ENCODE measurements around the gene PODXL2. TPM values are rescaled to one million over a fixed set of nuclear protein-coding genes. Genes with fewer than 3 reads are reported as not detected.
"Not testable (repeated sequence)": the region's sequence is repeated elsewhere in the genome, so short reads cannot be mapped to it uniquely, and the experiment has no call there.

The PODXL2 gene
- total RNA-seq, 2 donors from 2014 or later, result 4.8 to 5.5 TPM

- H3K9me3 ChIP-seq (ENCODE audit: control insufficient read depth, low read length, poor library complexity, severe bottlenecking), result no peaks in the 10 kb centered on the region
- DNase-seq, result no peak
- Mint-ChIP-seq H3K36me3 (ENCODE audit: low read depth) (peaks cover 2% of the 10 kb centered on the region), H3K4me3 (no peak overlapping the region), H3K27me3 (no peaks in the 10 kb centered on the region), H3K4me1 (no peaks in the 10 kb centered on the region), H3K27ac (no peak overlapping the region)
- no peak for ATAC-seq
These were observed 71.4 kb downstream of the PODXL2 start for GRCh38 chr3:127700406-127700805.

GRCh38 chr3:127701280-127701911, 72.4 kb downstream of the PODXL2 start:
- H3K27me3 Mint-ChIP-seq, result no peaks in the 10 kb centered on the region
- H3K4me1 Mint-ChIP-seq, result no peaks in the 10 kb centered on the region
- ATAC-seq (no peak), DNase-seq (no peak)
- no peaks in the 10 kb centered on the region for H3K9me3 ChIP-seq (ENCODE audit: control insufficient read depth, low read length, poor library complexity, severe bottlenecking)
- no peak overlapping the region for H3K27ac Mint-ChIP-seq
- H3K36me3 Mint-ChIP-seq (ENCODE audit: low read depth), result peaks cover 2% of the 10 kb centered on the region
- H3K4me3 Mint-ChIP-seq, result no peak overlapping the region

- ATAC-seq, result no peak
- H3K36me3 Mint-ChIP-seq (ENCODE audit: low read depth), result peaks cover 2% of the 10 kb centered on the region
- no peaks in the 10 kb centered on the region for H3K27me3 Mint-ChIP-seq
- no peaks in the 10 kb centered on the region for H3K4me1 Mint-ChIP-seq
- no peak for DNase-seq
- H3K9me3 ChIP-seq (ENCODE audit: control insufficient read depth, low read length, poor library complexity, severe bottlenecking), result no peaks in the 10 kb centered on the region
- no peak overlapping the region for H3K27ac Mint-ChIP-seq
- H3K4me3 Mint-ChIP-seq, result no peak overlapping the region
These were observed 73.2 kb downstream of the PODXL2 start for GRCh38 chr3:127702151-127702578.

- not testable (repeated sequence) for H3K9me3 ChIP-seq (ENCODE audit: control insufficient read depth, low read length, poor library complexity, severe bottlenecking); H3K36me3 Mint-ChIP-seq (ENCODE audit: low read depth); H3K27ac Mint-ChIP-seq; DNase-seq; ATAC-seq; H3K27me3 Mint-ChIP-seq; H3K4me3 Mint-ChIP-seq; H3K4me1 Mint-ChIP-seq
These were observed 75.9 kb downstream of the PODXL2 start for GRCh38 chr3:127704840-127705239.

GRCh38 chr3:127706312-127706711, 77.3 kb downstream of the PODXL2 start:
- no peak overlapping the region for H3K4me3 Mint-ChIP-seq
- peaks cover 2% of the 10 kb centered on the region for H3K36me3 Mint-ChIP-seq (ENCODE audit: low read depth)
- no peaks in the 10 kb centered on the region for H3K4me1 Mint-ChIP-seq
- DNase-seq (no peak), ATAC-seq (no peak)
- no peak overlapping the region for H3K27ac Mint-ChIP-seq
- no peaks in the 10 kb centered on the region for H3K27me3 Mint-ChIP-seq
- H3K9me3 ChIP-seq (ENCODE audit: control insufficient read depth, low read length, poor library complexity, severe bottlenecking), result no peaks in the 10 kb centered on the region

GRCh38 chr3:127706785-127707351, 77.9 kb downstream of the PODXL2 start:
- DNase-seq (no peak), ATAC-seq (no peak)
- H3K9me3 ChIP-seq (ENCODE audit: control insufficient read depth, low read length, poor library complexity, severe bottlenecking), result no peaks in the 10 kb centered on the region
- Mint-ChIP-seq H3K27ac (no peak overlapping the region), H3K36me3 (ENCODE audit: low read depth) (peaks cover 2% of the 10 kb centered on the region), H3K27me3 (peaks cover 2% of the 10 kb centered on the region), H3K4me3 (no peak overlapping the region), H3K4me1 (no peaks in the 10 kb centered on the region)

- no peaks in the 10 kb centered on the region for H3K9me3 ChIP-seq (ENCODE audit: control insufficient read depth, low read length, poor library complexity, severe bottlenecking)
- H3K27ac Mint-ChIP-seq, result no peak overlapping the region
- H3K36me3 Mint-ChIP-seq (ENCODE audit: low read depth), result peaks cover 2% of the 10 kb centered on the region
- DNase-seq (no peak), ATAC-seq (no peak)
- H3K27me3 Mint-ChIP-seq, result peaks cover 11% of the 10 kb centered on the region
- no peaks in the 10 kb centered on the region for H3K4me1 Mint-ChIP-seq
- no peak overlapping the region for H3K4me3 Mint-ChIP-seq
These were observed 78.9 kb downstream of the PODXL2 start for GRCh38 chr3:127707851-127708411.

GRCh38 chr3:127708837-127709236, 79.9 kb downstream of the PODXL2 start:
- no peak overlapping the region for H3K27ac Mint-ChIP-seq
- no peak overlapping the region for H3K4me3 Mint-ChIP-seq
- no peaks in the 10 kb centered on the region for H3K9me3 ChIP-seq (ENCODE audit: control insufficient read depth, low read length, poor library complexity, severe bottlenecking)
- ATAC-seq, result no peak
- peaks cover 17% of the 10 kb centered on the region for H3K27me3 Mint-ChIP-seq
- no peaks in the 10 kb centered on the region for H3K36me3 Mint-ChIP-seq (ENCODE audit: low read depth)
- no peak for DNase-seq
- H3K4me1 Mint-ChIP-seq, result no peaks in the 10 kb centered on the region

- no peak for DNase-seq
These were observed 80.5 kb downstream of the PODXL2 start for GRCh38 chr3:127709320-127710060.

GRCh38 chr3:127710155-127710941, 81.4 kb downstream of the PODXL2 start:
- DNase-seq (no peak), ATAC-seq (no peak)
- Mint-ChIP-seq H3K27me3 (peaks cover 32% of the 10 kb centered on the region), H3K4me1 (no peaks in the 10 kb centered on the region), H3K4me3 (no peak overlapping the region), H3K36me3 (ENCODE audit: low read depth) (no peaks in the 10 kb centered on the region), H3K27ac (no peak overlapping the region)
- H3K9me3 ChIP-seq (ENCODE audit: control insufficient read depth, low read length, poor library complexity, severe bottlenecking), result no peaks in the 10 kb centered on the region

More at GRCh38 chr3:127709320-127710060, 80.5 kb downstream of the PODXL2 start:
- Mint-ChIP-seq H3K4me3 (no peak overlapping the region), H3K36me3 (ENCODE audit: low read depth) (no peaks in the 10 kb centered on the region), H3K4me1 (no peaks in the 10 kb centered on the region), H3K27ac (no peak overlapping the region), H3K27me3 (peaks cover 23% of the 10 kb centered on the region)
- no peak for ATAC-seq
- H3K9me3 ChIP-seq (ENCODE audit: control insufficient read depth, low read length, poor library complexity, severe bottlenecking), result no peaks in the 10 kb centered on the region

GRCh38 chr3:127711021-127711695, 82.2 kb downstream of the PODXL2 start:
- Mint-ChIP-seq H3K36me3 (ENCODE audit: low read depth) (no peaks in the 10 kb centered on the region), H3K4me1 (no peaks in the 10 kb centered on the region), H3K27ac (no peak overlapping the region), H3K27me3 (peaks cover 36% of the 10 kb centered on the region), H3K4me3 (no peak overlapping the region)
- no peak for ATAC-seq
- H3K9me3 ChIP-seq (ENCODE audit: control insufficient read depth, low read length, poor library complexity, severe bottlenecking), result no peaks in the 10 kb centered on the region
- DNase-seq, result no peak

GRCh38 chr3:127711896-127712295, 82.9 kb downstream of the PODXL2 start:
- no peak overlapping the region for H3K27ac Mint-ChIP-seq
- DNase-seq (no peak), ATAC-seq (no peak)
- H3K9me3 ChIP-seq (ENCODE audit: control insufficient read depth, low read length, poor library complexity, severe bottlenecking), result no peaks in the 10 kb centered on the region
- no peaks in the 10 kb centered on the region for H3K36me3 Mint-ChIP-seq (ENCODE audit: low read depth)
- H3K27me3 Mint-ChIP-seq, result peaks cover 36% of the 10 kb centered on the region
- H3K4me3 Mint-ChIP-seq, result no peak overlapping the region
- no peaks in the 10 kb centered on the region for H3K4me1 Mint-ChIP-seq
